Body of pancreas (tissue), 4 donors: ENCODE data around the gene CAMKK2.

Experiments
- CTCF ChIP-seq, 7 experiments: fragments of 450-650 bp in 4 of 7; fragments of 200-600 bp in 3 of 7; sonication (generic) in 3 of 7; IDR thresholded peaks; one replicate each; pipeline ENCODE4 v1.5.1; 2016 to 2019; ENCODE audit warnings: antibody characterized with exemption in 7 of 7
- POLR2A ChIP-seq, 3 donors: fragments of 450-650 bp; IDR thresholded peaks; one replicate each; pipeline ENCODE4 v1.6.1; 2016; ENCODE audit warnings: antibody characterized with exemption in 3 of 3, mild to moderate bottlenecking in 2 of 3

- TF ChIP-seq CTCF (IDR thresholded peaks at IDR 0.05): peak in 4 of 7 experiments; percentile 28 to 40 (median 34)
- TF ChIP-seq POLR2A (IDR thresholded peaks at IDR 0.05): peak in 1 of 3 donors; percentile 29
Measured at GRCh38 chr12:121227294-121227693, 69.2 kb downstream of the CAMKK2 start.
